MM.1S (cell line): Measurements from ENCODE around the gene SEC24D.

Source experiments
- DNase-seq: peaks from one replicate; pipeline ENCODE4 v3.0.0-alpha.2; 2015
- H2AFZ ChIP-seq: fragments of 300-600 bp; sonication (generic); 2 replicates; pipeline ENCODE4 v1.6.0; 2016; ENCODE audit warnings: antibody characterized with exemption, low read length
- H3F3A ChIP-seq: fragments of 300-600 bp; sonication (generic); 2 replicates; pipeline ENCODE4 v1.6.1; 2016; ENCODE audit warnings: mild to moderate bottlenecking, antibody characterized with exemption, low read length, moderate library complexity, mixed read lengths; ENCODE audit not compliant: insufficient read depth
- H3K27ac ChIP-seq: fragments of 300-600 bp; sonication (generic); 2 replicates; pipeline ENCODE4 v1.5.1; 2016; ENCODE audit warnings: mild to moderate bottlenecking, low read length
- H3K27me3 ChIP-seq: fragments of 300-600 bp; sonication (generic); replicated peaks from 2 replicates; pipeline ENCODE4 v1.6.0; 2016; ENCODE audit warnings: low read length; ENCODE audit not compliant: insufficient read depth
- H3K36me3 ChIP-seq: fragments of 300-600 bp; sonication (generic); replicated peaks from 2 replicates; pipeline ENCODE4 v1.6.1; 2016; ENCODE audit warnings: mild to moderate bottlenecking, low read length, mixed read lengths; ENCODE audit not compliant: insufficient read depth
- H3K4me1 ChIP-seq: fragments of 300-600 bp; sonication (generic); 2 replicates; pipeline ENCODE4 v1.6.1; 2016; ENCODE audit warnings: low read length, mixed read lengths
- H3K4me2 ChIP-seq: fragments of 300-600 bp; sonication (generic); 2 replicates; pipeline ENCODE4 v1.6.0; 2016; ENCODE audit warnings: low read depth, low read length
- H3K4me3 ChIP-seq: fragments of 300-600 bp; sonication (generic); 2 replicates; pipeline ENCODE4 v1.5.1; 2016; ENCODE audit warnings: low read length, mixed read lengths
- H3K79me2 ChIP-seq: fragments of 300-600 bp; sonication (generic); 2 replicates; pipeline ENCODE4 v1.6.1; 2016; ENCODE audit warnings: mixed run types, low read length, mixed read lengths
- H3K9ac ChIP-seq: fragments of 300-600 bp; sonication (generic); 2 replicates; pipeline ENCODE4 v1.6.1; 2016; ENCODE audit warnings: low read length, mixed read lengths
- H3K9me2 ChIP-seq: fragments of 300-600 bp; sonication (generic); replicated peaks from 2 replicates; pipeline ENCODE4 v1.6.1; 2016; ENCODE audit warnings: mild to moderate bottlenecking, low read length, mixed read lengths; ENCODE audit not compliant: insufficient read depth
- H3K9me3 ChIP-seq: fragments of 300-600 bp; sonication (generic); replicated peaks from 2 replicates; pipeline ENCODE4 v1.6.1; 2016; ENCODE audit warnings: mild to moderate bottlenecking, low read length, mixed read lengths; ENCODE audit not compliant: insufficient read depth
- H4K20me1 ChIP-seq: fragments of 300-600 bp; sonication (generic); 2 replicates; pipeline ENCODE4 v1.6.1; 2016; ENCODE audit warnings: mild to moderate bottlenecking, low read length, moderate library complexity, mixed read lengths; ENCODE audit not compliant: insufficient read depth
- EZH2 ChIP-seq: fragments of 300-600 bp; sonication (generic); optimal IDR thresholded peaks from 2 replicates; pipeline ENCODE3; 2017; ENCODE audit warnings: low read depth, mild to moderate bottlenecking, antibody characterized with exemption, low read length, mixed read lengths
- EZH2phosphoT487 ChIP-seq: fragments of 300-600 bp; sonication (generic); IDR thresholded peaks from 2 replicates; pipeline ENCODE4 v1.6.1; 2018; ENCODE audit warnings: antibody characterized with exemption, low read length
- TF ChIP-seq, protein P1 (sequence below): fragments of 300-600 bp; sonication (generic); IDR thresholded peaks from 2 replicates; pipeline ENCODE4 v1.5.1; 2016; ENCODE audit warnings: antibody characterized with exemption, low read length, mixed read lengths

The SEC24D gene

GRCh38 chr4:118857760-118858159, 21.8 kb upstream of the SEC24D start:
- Histone ChIP-seq H3K9me2 (no peaks in the 10 kb centered on the region), H3K4me2 (no peak overlapping the region), H3K4me1 (no peaks in the 10 kb centered on the region), H4K20me1 (no peaks in the 10 kb centered on the region), H3K4me3 (no peak overlapping the region), H3K27me3 (no peaks in the 10 kb centered on the region), H3K36me3 (no peaks in the 10 kb centered on the region), H3K9ac (no peak overlapping the region), H3K79me2 (no peaks in the 10 kb centered on the region), H3K9me3 (no peaks in the 10 kb centered on the region), H3K27ac (no peak overlapping the region), H2AFZ (no peak overlapping the region), H3F3A (no peaks in the 10 kb centered on the region)
- no peak for DNase-seq
- TF ChIP-seq, protein P1, sequence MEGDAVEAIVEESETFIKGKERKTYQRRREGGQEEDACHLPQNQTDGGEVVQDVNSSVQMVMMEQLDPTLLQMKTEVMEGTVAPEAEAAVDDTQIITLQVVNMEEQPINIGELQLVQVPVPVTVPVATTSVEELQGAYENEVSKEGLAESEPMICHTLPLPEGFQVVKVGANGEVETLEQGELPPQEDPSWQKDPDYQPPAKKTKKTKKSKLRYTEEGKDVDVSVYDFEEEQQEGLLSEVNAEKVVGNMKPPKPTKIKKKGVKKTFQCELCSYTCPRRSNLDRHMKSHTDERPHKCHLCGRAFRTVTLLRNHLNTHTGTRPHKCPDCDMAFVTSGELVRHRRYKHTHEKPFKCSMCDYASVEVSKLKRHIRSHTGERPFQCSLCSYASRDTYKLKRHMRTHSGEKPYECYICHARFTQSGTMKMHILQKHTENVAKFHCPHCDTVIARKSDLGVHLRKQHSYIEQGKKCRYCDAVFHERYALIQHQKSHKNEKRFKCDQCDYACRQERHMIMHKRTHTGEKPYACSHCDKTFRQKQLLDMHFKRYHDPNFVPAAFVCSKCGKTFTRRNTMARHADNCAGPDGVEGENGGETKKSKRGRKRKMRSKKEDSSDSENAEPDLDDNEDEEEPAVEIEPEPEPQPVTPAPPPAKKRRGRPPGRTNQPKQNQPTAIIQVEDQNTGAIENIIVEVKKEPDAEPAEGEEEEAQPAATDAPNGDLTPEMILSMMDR, result no peak
- TF ChIP-seq EZH2phosphoT487 (no peak), EZH2 (no peak)

DNA sequence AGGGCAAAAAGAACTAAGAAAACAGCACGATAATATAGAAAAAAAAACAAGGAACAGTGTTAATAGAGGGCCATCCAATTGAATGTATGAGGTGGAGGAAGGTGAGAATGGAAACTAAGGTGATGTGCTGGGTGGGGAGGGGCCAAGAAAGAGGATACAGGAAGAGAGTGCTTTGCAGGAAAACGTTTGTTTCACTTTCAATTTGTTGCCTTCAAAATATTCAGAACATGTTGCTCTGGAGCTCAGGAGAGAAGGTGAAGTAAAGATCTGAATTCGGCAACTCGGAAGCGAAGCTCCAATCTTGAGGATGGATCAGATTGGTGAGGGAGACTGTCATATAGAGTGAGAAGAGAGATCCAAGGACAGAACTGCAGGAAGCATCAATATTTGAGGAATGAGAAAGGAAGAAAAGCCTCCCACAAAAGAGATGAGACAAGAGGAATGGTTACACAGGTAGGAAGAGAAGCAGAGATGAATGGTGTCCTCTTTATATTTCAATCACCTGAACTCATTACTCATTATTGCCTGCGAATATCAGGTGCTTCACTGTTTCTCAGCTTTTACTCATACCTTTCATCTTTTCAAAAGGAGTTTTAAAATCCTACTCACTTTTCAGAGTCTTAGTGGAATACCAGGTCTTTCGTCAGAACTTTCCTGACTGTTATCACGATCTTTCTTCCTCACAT, 14.7 kb upstream of the SEC24D start:
- Histone ChIP-seq H3K27me3 (no peaks in the 10 kb centered on the region), H3K9me2 (no peaks in the 10 kb centered on the region), H3K36me3 (no peaks in the 10 kb centered on the region), H4K20me1 (no peaks in the 10 kb centered on the region), H2AFZ (peak overlapping the region; percentile 90), H3F3A (no peaks in the 10 kb centered on the region), H3K79me2 (no peaks in the 10 kb centered on the region), H3K9me3 (no peaks in the 10 kb centered on the region), H3K4me3 (peak overlapping the region; percentile 77), H3K4me1 (peaks cover 8% of the 10 kb centered on the region), H3K27ac (peak overlapping the region; percentile 36; the same call in 1 of the 2 replicates), H3K9ac (peak overlapping the region; percentile 52; the same call in 1 of the 2 replicates), H3K4me2 (peak overlapping the region; percentile 76)
- TF ChIP-seq EZH2phosphoT487, result no peak
- DNase-seq, result peak; percentile 84

DNA sequence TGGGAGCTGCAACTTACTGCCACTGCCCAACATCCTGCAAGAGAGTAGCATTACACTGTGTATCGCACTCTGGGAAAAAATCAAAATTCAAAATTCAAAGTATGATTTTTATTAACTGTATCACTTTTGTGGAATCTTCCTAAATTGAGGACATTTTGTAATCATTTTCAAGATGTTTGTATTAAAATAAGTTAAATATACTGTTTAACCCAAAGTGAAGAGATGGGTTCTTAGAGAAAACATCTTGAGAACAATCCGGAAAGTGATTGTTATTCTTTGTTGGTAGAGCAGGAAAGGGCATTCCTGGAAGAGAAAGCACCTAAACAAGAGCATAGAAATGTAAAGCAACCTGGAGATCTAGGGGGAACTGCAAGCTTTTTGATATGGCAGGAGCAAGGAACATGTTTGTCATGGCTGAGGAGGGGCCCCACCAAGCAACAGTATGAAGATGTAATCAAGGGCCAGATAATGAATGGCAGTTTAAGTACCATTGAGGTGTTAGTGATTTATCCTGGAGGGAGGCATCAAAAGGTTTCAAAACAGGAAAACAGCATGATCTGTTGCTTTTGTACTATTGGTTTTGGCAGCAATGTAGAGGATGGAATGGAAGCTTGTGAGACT, 14.1 kb upstream of the SEC24D start:
- no peaks in the 10 kb centered on the region for H3K9me3 ChIP-seq
- no peaks in the 10 kb centered on the region for H4K20me1 ChIP-seq
- no peaks in the 10 kb centered on the region for H3F3A ChIP-seq
- H3K27ac ChIP-seq, result peak overlapping the region; percentile 36; the same call in 1 of the 2 replicates
- peak overlapping the region; percentile 76 for H3K4me2 ChIP-seq
- DNase-seq, result no peak
- H3K27me3 ChIP-seq, result no peaks in the 10 kb centered on the region
- peak overlapping the region; percentile 77 for H3K4me3 ChIP-seq
- no peak overlapping the region for H3K9ac ChIP-seq
- peak overlapping the region; percentile 90 for H2AFZ ChIP-seq
- H3K79me2 ChIP-seq, result no peaks in the 10 kb centered on the region
- H3K36me3 ChIP-seq, result no peaks in the 10 kb centered on the region
- peaks cover 8% of the 10 kb centered on the region for H3K4me1 ChIP-seq
- no peaks in the 10 kb centered on the region for H3K9me2 ChIP-seq
- TF ChIP-seq EZH2 (no peak), EZH2phosphoT487 (no peak)
- TF ChIP-seq, protein P1, result no peak

DNA sequence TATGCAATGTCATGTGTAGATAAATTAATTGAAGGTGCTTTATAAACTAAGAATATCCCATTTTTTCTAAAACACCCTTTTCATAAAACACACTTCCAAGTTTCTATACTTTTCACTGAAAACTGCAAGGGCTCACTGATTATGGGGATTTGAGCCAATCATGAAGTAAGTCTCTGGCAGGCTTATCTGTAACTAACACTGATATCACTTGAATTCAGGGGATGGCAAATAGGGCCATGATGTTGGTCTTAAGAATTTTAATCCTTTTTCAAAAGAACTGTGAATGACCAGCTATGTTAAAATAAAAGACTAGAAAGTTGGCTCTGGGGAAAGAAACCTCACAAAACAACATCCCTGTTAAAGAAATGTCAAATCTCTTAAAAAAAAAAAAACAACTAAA, 13.0 kb upstream of the SEC24D start:
- no peak overlapping the region for H3K27ac ChIP-seq
- no peaks in the 10 kb centered on the region for H3K36me3 ChIP-seq
- H3K79me2 ChIP-seq, result no peaks in the 10 kb centered on the region
- H3K27me3 ChIP-seq, result no peaks in the 10 kb centered on the region
- no peak overlapping the region for H3K4me3 ChIP-seq
- no peak overlapping the region for H3K4me2 ChIP-seq
- DNase-seq, result no peak
- TF ChIP-seq EZH2phosphoT487, result no peak
- TF ChIP-seq EZH2, result no peak
- TF ChIP-seq, protein P1, result no peak
- H3K9me3 ChIP-seq, result no peaks in the 10 kb centered on the region
- no peaks in the 10 kb centered on the region for H4K20me1 ChIP-seq
- H3F3A ChIP-seq, result no peaks in the 10 kb centered on the region
- H3K4me1 ChIP-seq, result peaks cover 8% of the 10 kb centered on the region
- no peak overlapping the region for H2AFZ ChIP-seq
- no peak overlapping the region for H3K9ac ChIP-seq
- no peaks in the 10 kb centered on the region for H3K9me2 ChIP-seq
